GM21515 (cell line): ENCODE data around the gene LIPT1.
A peak's percentile ranks its signal among the peaks of the same experiment; 100 is the strongest.
"Not testable (repeated sequence)": the region's sequence is repeated elsewhere in the genome, so short reads cannot be mapped to it uniquely, and the experiment has no call there.

Experiments used
- ATAC-seq: cut with Tn5 transposase; IDR thresholded peaks from one replicate; pipeline ENCODE4 v1.9.1; 2021; ENCODE audit not compliant: unreplicated experiment

The LIPT1 gene

DNA sequence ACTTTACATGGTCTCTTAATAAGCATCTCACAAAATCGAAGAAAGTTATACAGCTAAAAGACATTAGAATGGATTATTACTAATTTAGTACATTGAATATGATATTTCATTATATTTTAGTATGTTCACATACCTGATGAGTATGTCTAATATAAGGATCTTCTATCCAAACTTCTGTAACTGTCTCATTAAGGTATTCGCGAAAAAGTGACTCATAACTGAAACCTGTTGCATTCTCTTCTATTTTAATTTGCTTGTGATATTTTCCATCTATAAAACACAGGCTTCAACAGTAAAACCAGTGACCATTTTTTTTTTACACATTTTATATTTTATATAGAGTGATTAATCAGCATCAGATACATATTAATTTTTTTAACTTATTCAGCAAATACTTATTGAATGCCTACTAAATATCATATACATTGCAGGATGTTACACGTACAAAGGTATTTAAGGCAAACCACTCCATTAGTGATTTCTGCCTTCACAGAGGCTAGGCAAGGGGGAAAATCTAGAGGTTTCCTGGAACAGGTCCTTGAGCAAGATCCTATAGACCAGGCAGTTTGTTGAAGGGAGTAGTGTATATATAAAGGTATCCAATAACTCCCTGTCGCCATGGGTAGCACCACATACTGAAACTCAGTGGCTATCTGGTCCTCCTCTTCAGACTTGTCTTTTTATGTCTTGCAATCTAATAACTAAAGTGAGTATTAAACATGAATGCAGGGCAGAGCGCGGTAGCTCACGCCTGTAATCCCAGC lies 16.8 kb downstream of the LIPT1 start:
- no peak for ATAC-seq

DNA sequence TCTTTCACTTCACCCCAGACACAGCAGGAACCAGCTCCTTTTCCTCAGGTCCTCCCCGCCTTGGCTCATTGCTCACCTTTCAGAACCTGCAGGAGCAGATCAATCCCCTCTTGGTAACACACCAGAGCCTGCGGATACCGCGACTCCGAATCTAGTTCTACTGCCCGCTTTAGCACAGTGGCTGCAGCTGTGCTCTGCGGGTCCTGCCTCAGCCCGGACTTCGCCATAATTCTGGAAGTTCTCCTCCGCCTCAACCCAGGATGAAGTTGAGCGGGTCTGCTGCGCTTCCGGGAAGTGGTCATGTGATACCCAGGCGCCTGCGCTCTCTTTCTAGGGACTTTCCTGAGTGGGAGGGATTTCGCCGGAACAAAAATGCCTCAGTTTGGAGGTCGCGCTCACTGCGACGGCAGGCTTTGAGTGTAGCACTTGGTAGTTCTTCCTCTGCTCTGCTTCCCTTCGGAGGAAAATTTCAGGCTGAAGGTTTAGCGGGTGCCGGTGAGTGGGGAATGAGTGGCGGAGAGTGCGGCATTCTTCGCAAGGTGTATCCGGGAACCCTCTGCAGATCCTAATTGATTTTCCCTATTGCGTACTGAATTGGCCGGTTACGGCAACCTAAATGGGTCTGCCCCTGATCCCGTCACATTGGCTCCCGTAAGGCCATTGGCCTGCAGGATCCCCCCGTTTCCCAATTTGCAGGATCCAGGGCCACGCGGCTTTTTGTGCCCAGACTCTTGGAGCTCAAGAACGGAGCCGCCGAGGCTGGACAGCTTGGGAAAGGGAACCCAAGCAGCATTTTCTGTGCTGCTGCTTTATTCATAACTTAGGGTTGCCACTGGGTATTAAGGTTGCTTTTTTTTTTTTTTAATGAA lies 26.2 kb downstream of the LIPT1 start, which contains the start of the genes MITD1 and MRPL30:
MITD1 (minus strand) TSS at position 304 of the 869 bp plus-strand sequence; CDS start at position 227, 77 bp downstream.
MRPL30 (plus strand) TSS at position 430 of the 869 bp plus-strand sequence. CDS start 5,020 bp downstream, outside the sequence.
- peak; percentile 92 for ATAC-seq

DNA sequence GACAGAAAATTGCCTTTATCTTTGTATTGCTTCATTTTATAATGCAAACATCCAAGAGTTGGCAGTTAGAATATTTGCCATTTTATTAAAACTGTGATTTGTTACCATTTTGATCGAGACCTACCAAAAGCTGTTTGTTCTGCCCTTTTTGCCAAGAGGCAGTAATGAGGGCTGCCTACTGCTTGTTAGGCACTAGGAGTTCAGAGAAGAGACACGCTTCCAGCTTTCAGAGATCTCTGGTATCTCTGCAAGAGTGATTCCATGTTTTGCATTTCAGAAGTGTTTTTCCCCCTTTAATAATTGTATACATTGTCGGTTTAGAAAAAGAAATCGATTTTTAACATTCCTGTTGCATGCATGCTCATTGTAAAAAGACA lies 26.8 kb downstream of the LIPT1 start:
- no peak for ATAC-seq

DNA sequence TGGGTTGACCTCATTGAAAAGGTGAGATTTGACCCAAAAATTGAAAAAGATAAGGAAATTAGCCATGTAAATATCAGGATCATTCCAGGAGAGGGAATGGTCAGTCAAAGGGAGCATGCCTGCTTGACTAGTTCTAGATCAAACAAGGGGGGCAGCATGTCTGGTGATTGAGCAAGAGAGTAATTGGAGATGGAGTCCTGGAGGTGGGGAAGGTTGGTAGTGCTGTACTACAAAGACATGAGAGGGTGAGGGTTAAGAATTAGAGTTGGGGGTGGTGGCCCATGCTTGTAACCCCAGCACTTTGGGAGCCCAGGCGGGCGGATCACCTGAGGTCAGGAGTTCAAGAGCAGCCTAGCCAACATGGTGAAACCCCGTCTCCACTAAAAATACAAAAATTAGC lies 28.3 kb downstream of the LIPT1 start:
- ATAC-seq, result no peak

DNA sequence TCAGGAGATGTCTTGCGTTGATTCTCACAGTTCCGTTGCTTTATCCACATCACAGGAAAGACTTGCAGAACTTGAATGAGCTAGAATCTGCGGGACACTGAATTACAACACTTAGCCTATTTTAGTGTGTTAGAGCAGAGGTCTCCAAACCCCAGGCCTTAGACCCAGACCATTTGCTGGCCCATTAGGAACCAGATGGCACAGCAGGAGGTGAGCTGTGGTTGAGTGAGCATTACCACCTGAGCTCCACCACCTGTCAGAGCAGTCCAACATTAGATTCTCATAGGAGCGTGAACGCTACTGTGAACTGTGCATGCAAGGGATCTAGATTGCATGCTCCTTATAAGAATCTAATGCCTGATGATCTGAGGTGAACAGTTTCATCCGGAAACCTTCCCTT lies 30.0 kb downstream of the LIPT1 start:
- ATAC-seq, result no peak

GRCh38 chr2:99187011-99187410 lies 32.2 kb downstream of the LIPT1 start:
- ATAC-seq, result no peak

GRCh38 chr2:99188357-99188756 lies 33.6 kb downstream of the LIPT1 start:
- no peak for ATAC-seq

GRCh38 chr2:99190548-99190947 lies 35.8 kb downstream of the LIPT1 start:
- no peak for ATAC-seq

- ATAC-seq, result not testable (repeated sequence)
These were observed 37.6 kb downstream of the LIPT1 start for GRCh38 chr2:99192364-99192763.

DNA sequence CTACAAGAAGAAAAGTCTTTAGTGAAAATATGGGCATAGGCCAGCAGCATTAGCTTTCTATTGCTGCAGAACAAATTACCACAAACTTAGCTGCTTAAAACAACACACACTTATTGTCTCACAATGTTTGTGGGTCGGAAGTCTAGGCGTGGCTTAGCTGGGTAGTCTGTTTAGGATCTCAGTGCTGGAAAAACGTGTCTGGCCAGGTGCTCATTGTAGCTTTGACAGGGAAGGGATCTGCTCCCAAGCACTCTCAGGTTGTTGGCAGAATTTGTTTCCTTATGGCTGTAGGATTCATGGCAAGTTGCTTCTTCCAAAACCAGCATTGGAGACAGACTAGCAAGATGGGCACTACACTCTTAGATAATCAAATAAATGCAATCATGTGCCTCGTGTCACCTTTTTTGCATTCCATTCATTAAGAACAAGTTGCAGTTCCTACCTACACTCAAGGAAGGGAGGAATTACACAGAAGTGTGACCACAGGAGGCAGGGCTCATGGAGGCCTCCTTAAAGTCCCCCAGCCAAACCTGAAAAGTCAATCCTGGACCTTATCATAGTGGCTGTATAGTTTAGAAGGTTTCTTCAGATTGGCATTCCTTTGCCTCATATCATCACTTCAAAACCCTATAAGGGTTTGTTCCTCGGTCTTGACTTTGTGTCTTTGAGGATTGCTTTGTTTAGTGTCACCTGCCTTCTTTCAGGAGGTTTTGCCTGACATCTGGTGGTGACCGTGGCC lies 43.5 kb downstream of the LIPT1 start:
- no peak for ATAC-seq

DNA sequence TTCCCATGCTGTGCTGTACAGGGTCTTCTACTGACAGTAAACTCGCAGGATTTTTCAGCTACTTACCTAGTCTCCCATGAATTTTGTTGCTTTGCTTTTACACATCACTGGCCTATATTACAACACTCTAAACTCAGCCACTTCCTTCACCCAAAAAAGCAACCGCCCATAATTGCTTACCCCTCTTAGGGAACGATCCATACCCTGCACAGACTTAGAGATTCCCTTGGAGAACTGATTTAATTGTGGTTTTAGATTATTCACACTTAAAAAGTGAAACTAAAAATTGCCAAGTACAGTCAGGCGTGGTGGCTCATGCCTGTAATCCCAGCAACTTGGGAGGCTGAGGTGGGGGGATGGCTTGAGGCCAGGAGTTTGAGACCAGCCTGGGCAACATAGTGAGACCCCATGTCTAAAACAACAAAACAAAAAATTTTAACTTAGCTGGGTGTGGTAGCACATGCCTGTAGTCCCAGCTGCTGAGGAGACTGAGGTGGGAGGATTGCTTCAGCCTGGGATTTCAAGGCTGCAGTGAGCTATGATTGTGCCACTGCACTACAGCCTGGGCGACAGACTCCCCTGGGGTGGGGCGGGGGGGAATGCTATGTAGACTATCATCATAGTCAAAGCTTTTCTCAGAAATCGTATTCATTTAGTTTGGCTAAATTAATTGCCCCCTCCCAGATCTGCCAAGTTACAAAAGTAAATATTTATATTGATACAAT lies 45.5 kb downstream of the LIPT1 start:
- ATAC-seq, result no peak

DNA sequence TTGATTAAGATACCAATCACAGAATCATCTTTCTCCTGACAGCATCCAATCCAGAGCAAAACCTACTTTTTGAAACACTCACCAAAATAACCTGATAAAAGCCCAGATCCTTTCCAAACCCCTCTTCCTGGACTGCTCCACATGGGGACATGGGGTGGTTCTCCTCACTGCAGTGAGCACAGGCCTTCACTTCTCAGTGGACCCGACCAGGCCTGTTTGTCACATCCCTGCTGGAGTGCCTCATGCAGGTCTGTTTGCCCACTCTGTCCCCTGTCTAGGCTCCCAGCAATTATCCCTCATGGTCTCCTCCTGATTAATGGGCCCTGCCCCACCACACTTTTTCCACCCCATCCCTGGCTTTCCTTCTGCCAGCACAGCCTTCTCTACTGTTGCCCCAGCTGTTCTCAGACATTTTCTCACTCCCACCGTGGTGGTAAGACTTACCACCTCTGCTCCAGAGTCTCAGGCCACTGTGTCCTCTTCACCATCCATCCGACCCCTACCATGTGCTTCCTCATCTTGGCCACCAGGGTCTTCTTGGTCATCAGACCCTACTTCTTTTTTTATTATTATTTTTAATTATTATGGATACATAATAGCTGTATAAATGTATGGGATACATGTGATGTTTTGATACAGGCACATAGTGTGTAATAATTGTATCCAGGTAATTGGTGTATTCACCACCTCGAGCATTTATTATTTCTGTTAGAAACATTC lies 47.4 kb downstream of the LIPT1 start:
- ATAC-seq, result no peak

- ATAC-seq, result no peak
These were observed 50.7 kb downstream of the LIPT1 start for GRCh38 chr2:99205491-99205890.
